HCT116 (cell line): ENCODE measurements around the gene NSUN4. TPM values are rescaled to one million over a fixed set of nuclear protein-coding genes. Genes with fewer than 3 reads are reported as not detected.

ENCODE experiments used
- ATAC-seq: fragments of 200-7000 bp; cut with Tn5 transposase; 2 replicates; pipeline ENCODE4 v1.9.1; 2020; ENCODE audit warnings: mild to moderate bottlenecking, moderate library complexity
- BruUV-seq: library from RNA; stranded (reverse); fragments of 400-500 nt; replicated peaks from 2 replicates; lab custom pipeline; 2021; lab: Mats Ljungman, UMichigan
- CTCF ChIA-PET: fragments of 300-600 bp; sonication (Branson Sonifier 250); formaldehyde crosslinking; loops from one replicate; lab custom pipeline; 2021; ENCODE audit warnings: antibody characterized with exemption; lab: Charles Lee
- POLR2A ChIA-PET: fragments of 300-600, 350-600 bp; sonication (Branson Sonifier 250); formaldehyde crosslinking; loops from one replicate; lab custom pipeline; 2021; ENCODE audit warnings: antibody characterized with exemption; lab: Charles Lee
- RAD21 ChIA-PET, 2 experiments: fragments of 300-600 bp; sonication (Branson Sonifier 250); formaldehyde crosslinking; loops; one replicate each; lab custom pipeline; 2023; ENCODE audit warnings: low total read pairs in 2 of 2; ENCODE audit not compliant: uncharacterized antibody in 2 of 2, unreplicated experiment in 2 of 2, low non-redundant PET in 1 of 2; lab: Charles Lee
- DNase-seq: peaks from one replicate; pipeline ENCODE4 v3.0.0-alpha.2; 2010; ENCODE audit warnings: low read depth, low spot score
- H2AFZ ChIP-seq: fragments of 200-600 bp; shearing (Covaris generic), sonication (generic); 2 replicates; pipeline ENCODE4 v1.6.1; 2017; ENCODE audit warnings: low read depth, mixed run types, mixed read lengths, antibody characterized with exemption, low read length; ENCODE audit not compliant: poor library complexity, severe bottlenecking
- H3K27ac ChIP-seq: 2 replicates; pipeline ENCODE4 v1.5.1; 2012; ENCODE audit warnings: low read depth, low read length
- H3K27me3 ChIP-seq: fragments of 200-600 bp; sonication (generic); 2 replicates; pipeline ENCODE4 v1.6.1; 2016; ENCODE audit warnings: mixed run types, low read length, mixed read lengths; ENCODE audit not compliant: insufficient read depth
- H3K36me3 ChIP-seq, 2 experiments: fragments of 200-500 bp in 1 of 2; fragments of 200-600 bp in 1 of 2; sonication (Bioruptor generic) in 1 of 2; sonication (generic) in 1 of 2; 2 replicates each; pipeline versions ENCODE4 v1.5.1 to v1.6.1; 2014 to 2016; ENCODE audit warnings: low read length in 2 of 2, inconsistent platforms in 1 of 2, mixed read lengths in 1 of 2, mixed run types in 1 of 2; ENCODE audit not compliant: insufficient read depth in 2 of 2, control insufficient read depth in 1 of 2
- H3K4me1 ChIP-seq, 2 experiments: fragments of 200-600 bp in 1 of 2; sonication (generic) in 1 of 2; 2 replicates each; pipeline versions ENCODE4 v1.5.1 to v1.6.1; 2012 to 2017; ENCODE audit warnings: low read length in 2 of 2, inconsistent platforms in 1 of 2, mild to moderate bottlenecking in 1 of 2, mixed read lengths in 1 of 2, mixed run types in 1 of 2, moderate library complexity in 1 of 2; ENCODE audit not compliant: insufficient read depth in 2 of 2, control insufficient read depth in 1 of 2
- H3K4me2 ChIP-seq: fragments of 200-600 bp; sonication (generic); 2 replicates; pipeline ENCODE4 v1.6.1; 2017; ENCODE audit warnings: mixed run types, low read length, mixed read lengths
- H3K4me3 ChIP-seq, 2 experiments: fragments of 200-600 bp in 1 of 2; sonication (generic) in 1 of 2; replicated peaks in 1 of 2; 2 replicates each; pipeline ENCODE4 v1.5.1; 2011 to 2016; ENCODE audit warnings: low read length in 2 of 2, control low read depth in 1 of 2, low read depth in 1 of 2, mild to moderate bottlenecking in 1 of 2, mixed read lengths in 1 of 2, mixed run types in 1 of 2
- H3K79me2 ChIP-seq: fragments of 200-600 bp; sonication (generic); 2 replicates; pipeline ENCODE4 v1.6.1; 2017; ENCODE audit warnings: mild to moderate bottlenecking, mixed run types, low read length, moderate library complexity, mixed read lengths; ENCODE audit not compliant: insufficient read depth
- H3K9ac ChIP-seq: fragments of 200-600 bp; sonication (generic); 2 replicates; pipeline ENCODE4 v1.6.1; 2016; ENCODE audit warnings: low read length, mixed read lengths
- H3K9me2 ChIP-seq: fragments of 200-600 bp; sonication (generic), shearing (Covaris generic); 2 replicates; pipeline ENCODE4 v1.6.1; 2017; ENCODE audit warnings: mixed run types, mild to moderate bottlenecking, moderate library complexity; ENCODE audit not compliant: insufficient read depth
- H3K9me3 ChIP-seq, 2 experiments: fragments of 200-500 bp in 1 of 2; fragments of 200-600 bp in 1 of 2; sonication (Bioruptor generic) in 1 of 2; sonication (generic) in 1 of 2; 2 replicates each; pipeline ENCODE4 v1.6.1; 2014 to 2017; ENCODE audit warnings: low read length in 2 of 2, mixed read lengths in 2 of 2, inconsistent platforms in 1 of 2, low read depth in 1 of 2, mild to moderate bottlenecking in 1 of 2, mixed run types in 1 of 2, moderate library complexity in 1 of 2; ENCODE audit not compliant: control insufficient read depth in 1 of 2, insufficient read depth in 1 of 2
- H4K20me1 ChIP-seq: fragments of 200-600 bp; sonication (generic), shearing (Covaris generic); 2 replicates; pipeline ENCODE4 v1.6.1; 2017; ENCODE audit warnings: mixed run types, mild to moderate bottlenecking, moderate library complexity; ENCODE audit not compliant: insufficient read depth
- ATF3 ChIP-seq: IDR thresholded peaks from 2 replicates; pipeline ENCODE4 v1.6.1; 2012
- CBX3 ChIP-seq: IDR thresholded peaks from 2 replicates; pipeline ENCODE4 v1.6.1; 2012; ENCODE audit warnings: low read depth
- CEBPB ChIP-seq: IDR thresholded peaks from 2 replicates; pipeline ENCODE4 v1.6.1; 2012; ENCODE audit warnings: low read depth
- ELF1 ChIP-seq: IDR thresholded peaks from 2 replicates; pipeline ENCODE4 v1.6.1; 2012; ENCODE audit warnings: low read depth, borderline replicate concordance
- EZH2phosphoT487 ChIP-seq: fragments of 200-600 bp; IDR thresholded peaks from 2 replicates; pipeline ENCODE4 v1.6.1; 2018; ENCODE audit warnings: antibody characterized with exemption, borderline replicate concordance
- JUND ChIP-seq: IDR thresholded peaks from 2 replicates; pipeline ENCODE4 v1.6.1; 2012
- MAX ChIP-seq: IDR thresholded peaks from 2 replicates; pipeline ENCODE4 v1.6.1; 2012
- POLR2A ChIP-seq: IDR thresholded peaks from 2 replicates; pipeline ENCODE4 v1.7.0; 2011; ENCODE audit warnings: borderline replicate concordance; ENCODE audit not compliant: insufficient read depth, insufficient read length; ENCODE audit errors: extremely low read depth
- RAD21 ChIP-seq: IDR thresholded peaks from 2 replicates; pipeline ENCODE4 v1.6.1; 2012; ENCODE audit warnings: low read depth, mild to moderate bottlenecking
- REST ChIP-seq: IDR thresholded peaks from 2 replicates; pipeline ENCODE4 v1.6.1; 2012; ENCODE audit warnings: low read depth
- SIN3A ChIP-seq: IDR thresholded peaks from 2 replicates; pipeline ENCODE4 v1.6.1; 2012; ENCODE audit warnings: low read depth
- SP1 ChIP-seq: IDR thresholded peaks from 2 replicates; pipeline ENCODE4 v1.6.1; 2012; ENCODE audit warnings: low read depth
- ZBTB33 ChIP-seq: IDR thresholded peaks from 2 replicates; pipeline ENCODE4 v1.6.1; 2011; ENCODE audit warnings: mild to moderate bottlenecking, low read length, moderate library complexity; ENCODE audit not compliant: insufficient replicate concordance; ENCODE audit errors: extremely low read depth
- ZFX ChIP-seq: fragments of 450-650 bp; IDR thresholded peaks from 2 replicates; pipeline ENCODE4 v1.6.1; 2017
- intact Hi-C: fragments of 100-400 bp; cut with micrococcal nuclease; formaldehyde crosslinking; loops from 2 replicates; pipeline ENCODE4 v1.10.0; 2022
- total RNA-seq: library from RNA; stranded (reverse); gene quantifications from one replicate; pipeline ENCODE4 v1.2.1, GENCODE V29; 2021; ENCODE audit not compliant: unreplicated experiment

Gene NSUN4
- total RNA-seq, 1 experiment from 2014 or later = 27.8 TPM

GRCh38 chr1:46405197-46405555 lies 64.6 kb downstream of the NSUN4 start:
- CTCF ChIA-PET = no interaction called here
- no peaks in the 10 kb centered on the region for H3K79me2 ChIP-seq

More at GRCh38 chr1:46405197-46405555, 64.6 kb downstream of the NSUN4 start:
- ATAC-seq = no peak
- H3K27ac ChIP-seq = no peak overlapping the region
- no peaks in the 10 kb centered on the region for H3K27me3 ChIP-seq
- no peaks in the 10 kb centered on the region for H3K36me3 ChIP-seq
- H3K9me3 ChIP-seq = no peaks in the 10 kb centered on the region
- H3K9ac ChIP-seq = no peak overlapping the region
- POLR2A ChIA-PET = no interaction called here
- no peaks in the 10 kb centered on the region for H4K20me1 ChIP-seq
- no peak overlapping the region for H3K4me3 ChIP-seq
- H2AFZ ChIP-seq = no peak overlapping the region
- peaks cover 8 to 18% of the 10 kb centered on the region in 2 experiments; a peak in 3 of 4 replicates for H3K4me1 ChIP-seq
- TF ChIP-seq ZBTB33 (no peak), CBX3 (no peak), SP1 (no peak), MAX (no peak), ATF3 (no peak), ELF1 (no peak), ZFX (no peak), SIN3A (no peak), RAD21 (no peak), JUND (no peak), EZH2phosphoT487 (no peak), CEBPB (no peak), REST (no peak), POLR2A (no peak)
- TF ChIP-seq, all 23 proteins: peak for 0
- RAD21 ChIA-PET = interaction anchor here in 1 of 2 experiments (0.6 kb wide), 1 partner anchor 39 kb away, joined by 4 read pairs; no protein-coding TSS in a partner anchor
- Histone ChIP-seq H3K9me2 (no peaks in the 10 kb centered on the region), H3K4me2 (no peak overlapping the region)
- no peak for DNase-seq
- intact Hi-C loops = no loop called here
- no TSS peak for BruUV-seq
